Upper lobe of left lung (tissue), 6 donors: Measurements from ENCODE around the gene SMIM20. TPM values are rescaled to one million over a fixed set of nuclear protein-coding genes. Genes with fewer than 3 reads are reported as not detected.

ENCODE experiments used
- ATAC-seq, 2 donors: fragments of 200-7000 bp; cut with Tn5 transposase; one replicate each; pipeline ENCODE4 v1.9.1; 2022; ENCODE audit warnings: mild to moderate bottlenecking in 2 of 2, moderate library complexity in 2 of 2; ENCODE audit not compliant: low FRiP score in 2 of 2
- DNase-seq, 2 donors: peaks; one replicate each; pipeline ENCODE4 v3.0.0-alpha.2; 2019 to 2020
- H3K27ac ChIP-seq, 4 donors: fragments of 200-600 bp; sonication (generic); one replicate each; pipeline ENCODE4 v1.5.1; 2016 to 2019
- H3K27me3 ChIP-seq, 4 donors: fragments of 200-600 bp; sonication (generic); one replicate each; pipeline ENCODE4 v1.5.1; 2017 to 2019
- H3K36me3 ChIP-seq, 4 donors: fragments of 200-600 bp; sonication (generic); one replicate each; pipeline ENCODE4 v1.5.1; 2016 to 2019
- H3K4me1 ChIP-seq, 4 donors: fragments of 200-600 bp; sonication (generic); one replicate each; pipeline ENCODE4 v1.5.1; 2018 to 2019
- H3K4me3 ChIP-seq, 4 donors: fragments of 200-600 bp; sonication (generic); one replicate each; pipeline ENCODE4 v1.5.1; 2017 to 2019; ENCODE audit warnings: mild to moderate bottlenecking in 2 of 4, moderate library complexity in 1 of 4
- H3K9me3 ChIP-seq, 4 donors: fragments of 200-600 bp; sonication (generic); one replicate each; pipeline ENCODE4 v1.5.1; 2018 to 2019
- EP300 ChIP-seq, 4 donors: sonication (generic); formaldehyde crosslinking; IDR thresholded peaks; one replicate each; pipeline ENCODE4 v1.5.1; 2017; ENCODE audit warnings: antibody characterized with exemption in 4 of 4, control low read depth in 2 of 4
- POLR2A ChIP-seq, 4 donors: fragments of 450-650 bp; IDR thresholded peaks; one replicate each; pipeline ENCODE4 v1.5.1; 2016 to 2017; ENCODE audit warnings: antibody characterized with exemption in 4 of 4, mild to moderate bottlenecking in 2 of 4
- POLR2AphosphoS5 ChIP-seq, 2 donors: sonication (generic); formaldehyde crosslinking; IDR thresholded peaks; one replicate each; pipeline ENCODE4 v1.5.1; 2017; ENCODE audit warnings: antibody characterized with exemption in 2 of 2
- WGBS, 2 donors: methylation state at CpG; one replicate each; pipeline ENCODE4 v1.1.5; 2017 to 2018; 5-methylcytosine and 5-hydroxymethylcytosine counted together
- total RNA-seq, 6 donors: library from RNA; depleted of rRNA in 4 of 6; stranded (reverse); fragments of >200 nt in 4 of 6; gene quantifications; one replicate each; pipeline versions ENCODE4 v1.1.0 to v1.2.1, GENCODE V29; 2016 to 2021
- TF ChIP-seq, protein P1 (sequence below), 6 experiments: fragments of 450-650 bp in 4 of 6; fragments of 200-600 bp in 2 of 6; sonication (generic) in 2 of 6; IDR thresholded peaks; one replicate each; pipeline ENCODE4 v1.5.1; 2016 to 2019; ENCODE audit warnings: antibody characterized with exemption in 6 of 6
- donor health status: DM: no; HTN: no; CAD: no; lungs with moderate emphysema.
- donor health status: DM: no; HTN: yes; CAD: no; lungs with severe emphysema.

SMIM20 gene
- total RNA-seq, 6 donors from 2014 or later = 7.5 to 33.4 (median 20.8) TPM

DNA sequence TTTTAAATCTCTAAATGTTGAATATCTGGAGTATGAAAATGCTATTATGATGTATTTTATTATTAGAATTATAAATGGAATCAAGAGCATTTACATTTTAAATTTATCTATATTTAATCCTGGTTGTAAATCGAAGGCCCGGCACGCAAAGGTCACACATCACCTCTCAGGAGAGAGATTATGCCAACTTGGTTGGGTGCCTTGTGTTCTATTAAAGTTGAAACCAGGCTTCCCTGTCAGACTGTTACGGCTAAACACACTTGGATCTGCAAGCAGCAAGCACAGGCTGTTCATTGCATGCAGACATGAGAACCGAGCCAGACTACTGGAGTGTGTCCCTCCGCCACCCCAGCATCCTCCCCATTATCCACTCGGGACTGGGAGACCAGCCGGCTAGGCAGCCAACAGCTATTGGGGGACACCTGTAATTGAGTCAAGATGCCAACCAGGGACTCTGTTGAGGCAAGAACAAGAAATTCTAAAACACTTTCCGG lies 34.9 kb upstream of the SMIM20 start:
- H3K4me3 ChIP-seq = no peak overlapping the region
- H3K9me3 ChIP-seq = no peaks in the 10 kb centered on the region
- ATAC-seq = no peak
- H3K36me3 ChIP-seq = no peaks in the 10 kb centered on the region
- H3K27ac ChIP-seq = no peak overlapping the region
- no peaks in the 10 kb centered on the region for H3K27me3 ChIP-seq
- TF ChIP-seq POLR2A (IDR thresholded peaks at IDR 0.05) (no peak), EP300 (IDR thresholded peaks at IDR 0.05) (no peak), POLR2AphosphoS5 (IDR thresholded peaks at IDR 0.05) (no peak)
- TF ChIP-seq, protein P1, sequence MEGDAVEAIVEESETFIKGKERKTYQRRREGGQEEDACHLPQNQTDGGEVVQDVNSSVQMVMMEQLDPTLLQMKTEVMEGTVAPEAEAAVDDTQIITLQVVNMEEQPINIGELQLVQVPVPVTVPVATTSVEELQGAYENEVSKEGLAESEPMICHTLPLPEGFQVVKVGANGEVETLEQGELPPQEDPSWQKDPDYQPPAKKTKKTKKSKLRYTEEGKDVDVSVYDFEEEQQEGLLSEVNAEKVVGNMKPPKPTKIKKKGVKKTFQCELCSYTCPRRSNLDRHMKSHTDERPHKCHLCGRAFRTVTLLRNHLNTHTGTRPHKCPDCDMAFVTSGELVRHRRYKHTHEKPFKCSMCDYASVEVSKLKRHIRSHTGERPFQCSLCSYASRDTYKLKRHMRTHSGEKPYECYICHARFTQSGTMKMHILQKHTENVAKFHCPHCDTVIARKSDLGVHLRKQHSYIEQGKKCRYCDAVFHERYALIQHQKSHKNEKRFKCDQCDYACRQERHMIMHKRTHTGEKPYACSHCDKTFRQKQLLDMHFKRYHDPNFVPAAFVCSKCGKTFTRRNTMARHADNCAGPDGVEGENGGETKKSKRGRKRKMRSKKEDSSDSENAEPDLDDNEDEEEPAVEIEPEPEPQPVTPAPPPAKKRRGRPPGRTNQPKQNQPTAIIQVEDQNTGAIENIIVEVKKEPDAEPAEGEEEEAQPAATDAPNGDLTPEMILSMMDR (IDR thresholded peaks at IDR 0.05) = no peak
- WGBS, 2 donors = 87 to 94% methylated on average over 9 of the region's 9 CpGs
- H3K4me1 ChIP-seq = peaks cover 0 to 6% (median 1%) of the 10 kb centered on the region in 4 donors
- DNase-seq = no peak

DNA sequence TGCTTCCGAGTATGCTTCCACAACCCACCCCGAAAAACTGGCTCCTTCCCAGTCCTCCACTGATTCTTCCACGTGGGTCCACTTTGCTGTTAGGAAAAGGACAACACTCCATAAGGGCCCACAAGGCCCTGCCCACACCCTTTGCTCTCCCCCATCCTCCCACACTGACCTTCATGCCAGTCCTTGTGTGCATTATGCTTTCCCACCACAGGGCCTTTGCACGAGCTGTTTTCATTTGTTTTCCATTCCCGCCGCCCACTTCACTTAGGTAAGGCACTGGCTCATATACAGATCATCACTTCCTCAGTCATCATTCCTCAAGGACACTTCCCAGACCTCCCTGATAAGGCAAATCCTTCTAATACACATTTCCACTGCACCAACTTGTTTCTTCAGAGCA lies 34.4 kb upstream of the SMIM20 start:
- TF ChIP-seq, protein P1 (IDR thresholded peaks at IDR 0.05) = no peak
- no peak for TF ChIP-seq POLR2AphosphoS5 (IDR thresholded peaks at IDR 0.05)
- TF ChIP-seq EP300 (IDR thresholded peaks at IDR 0.05) = no peak
- TF ChIP-seq POLR2A (IDR thresholded peaks at IDR 0.05) = no peak
- Histone ChIP-seq H3K4me3 (no peak overlapping the region), H3K27ac (no peak overlapping the region), H3K4me1 (peaks cover 0 to 7% (median 4%) of the 10 kb centered on the region in 4 donors), H3K36me3 (no peaks in the 10 kb centered on the region), H3K27me3 (no peaks in the 10 kb centered on the region), H3K9me3 (no peaks in the 10 kb centered on the region)
- no peak for DNase-seq
- 88 to 89% methylated on average over 6 of the region's 6 CpGs for WGBS, 2 donors
- ATAC-seq = no peak

DNA sequence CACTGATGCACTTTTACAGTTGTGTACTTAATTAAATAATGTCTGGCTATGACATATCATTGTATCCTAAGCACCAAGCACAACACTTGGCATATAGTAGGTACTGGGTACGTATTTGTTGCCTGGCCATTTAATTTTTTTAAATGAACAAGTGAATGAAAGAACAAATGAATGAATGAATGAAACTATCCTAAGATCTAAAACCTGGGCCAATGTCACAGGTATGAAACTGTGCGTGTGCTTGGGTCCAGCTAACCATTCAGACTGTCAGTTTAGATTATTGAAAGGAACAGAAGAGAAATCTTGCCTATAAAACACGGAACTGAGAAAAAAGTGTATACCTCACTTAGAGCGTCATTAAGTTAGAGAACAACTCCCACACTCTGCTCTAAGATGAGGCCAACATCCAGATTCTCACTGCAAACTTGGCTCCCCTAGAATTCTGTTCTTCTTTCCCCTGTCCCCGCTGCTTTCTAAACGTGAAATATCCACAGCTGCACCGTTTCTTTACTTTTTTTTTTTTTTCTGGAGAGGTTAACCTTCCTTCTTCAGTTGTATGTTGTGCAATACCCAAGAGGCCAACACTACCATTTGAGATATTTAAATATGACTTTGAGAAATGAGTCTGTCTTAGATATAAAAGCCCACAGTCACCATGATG lies 33.9 kb upstream of the SMIM20 start:
- DNase-seq = no peak
- Histone ChIP-seq H3K9me3 (no peaks in the 10 kb centered on the region), H3K36me3 (no peaks in the 10 kb centered on the region), H3K27me3 (no peaks in the 10 kb centered on the region), H3K4me1 (peaks cover 0 to 8% (median 7%) of the 10 kb centered on the region in 4 donors), H3K27ac (no peak overlapping the region), H3K4me3 (no peak overlapping the region)
- ATAC-seq = peak in 1 of 2 donors; percentile 52
- WGBS, 2 donors = 44 to 47% methylated on average over 7 of the region's 7 CpGs
- TF ChIP-seq POLR2AphosphoS5 (IDR thresholded peaks at IDR 0.05) (no peak), POLR2A (IDR thresholded peaks at IDR 0.05) (no peak), EP300 (IDR thresholded peaks at IDR 0.05) (no peak)
- TF ChIP-seq, protein P1 (IDR thresholded peaks at IDR 0.05) = no peak

DNA sequence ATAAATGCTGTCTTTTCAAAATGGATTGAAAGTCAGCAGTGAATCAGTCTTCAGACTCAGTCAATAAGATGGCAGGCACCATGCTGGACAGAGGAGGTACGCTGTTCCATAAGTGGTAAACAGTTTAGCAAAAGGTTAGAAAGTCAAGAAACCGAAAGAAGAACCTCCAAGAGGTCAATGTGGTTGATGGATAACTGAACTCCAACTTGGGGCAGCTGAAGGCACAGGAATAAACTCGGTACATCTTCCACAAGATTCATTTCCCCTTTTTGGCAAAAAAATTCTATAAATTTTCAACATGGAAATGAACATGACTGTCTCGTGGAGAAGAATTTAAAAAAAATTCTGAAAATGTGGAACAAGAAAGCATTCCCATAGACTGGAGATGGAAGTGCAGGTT lies 32.8 kb upstream of the SMIM20 start:
- no peaks in the 10 kb centered on the region for H3K36me3 ChIP-seq
- no peak overlapping the region for H3K4me3 ChIP-seq
- ATAC-seq (no peak), DNase-seq (no peak)
- H3K4me1 ChIP-seq = peaks cover 0 to 8% (median 7%) of the 10 kb centered on the region in 4 donors
- TF ChIP-seq, protein P1 (IDR thresholded peaks at IDR 0.05) = no peak
- TF ChIP-seq POLR2AphosphoS5 (IDR thresholded peaks at IDR 0.05) = no peak
- no peak for TF ChIP-seq POLR2A (IDR thresholded peaks at IDR 0.05)
- no peak for TF ChIP-seq EP300 (IDR thresholded peaks at IDR 0.05)
- no peaks in the 10 kb centered on the region for H3K9me3 ChIP-seq
- no peak overlapping the region for H3K27ac ChIP-seq
- WGBS, 2 donors = 64 to 81% methylated on average over 4 of the region's 4 CpGs
- H3K27me3 ChIP-seq = no peaks in the 10 kb centered on the region

DNA sequence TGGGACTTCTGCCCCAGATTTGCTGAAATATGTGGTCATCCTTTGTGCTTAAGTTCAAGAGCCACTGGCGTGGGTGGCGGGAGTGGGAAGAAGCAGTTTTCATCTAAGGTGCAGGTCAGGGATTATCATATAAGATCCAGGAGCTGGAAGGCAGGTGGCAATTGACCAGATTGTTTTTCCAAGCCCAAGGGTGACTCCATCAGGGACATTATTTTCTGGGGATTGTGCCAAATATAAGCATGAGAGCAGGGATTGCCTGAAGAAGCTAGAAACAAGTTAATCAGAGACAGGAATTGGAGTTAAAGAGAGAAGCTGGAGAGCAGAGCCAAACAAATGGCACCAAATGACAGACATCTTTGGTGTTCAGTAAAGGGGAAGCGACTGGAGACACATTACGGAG lies 31.8 kb upstream of the SMIM20 start:
- DNase-seq = no peak
- no peaks in the 10 kb centered on the region for H3K27me3 ChIP-seq
- 86 to 96% methylated on average over 4 of the region's 4 CpGs for WGBS, 2 donors

More for the DNA sequence above, 31.8 kb upstream of the SMIM20 start:
- TF ChIP-seq EP300 (IDR thresholded peaks at IDR 0.05) (no peak), POLR2AphosphoS5 (IDR thresholded peaks at IDR 0.05) (no peak)
- ATAC-seq = no peak
- Histone ChIP-seq H3K27ac (no peak overlapping the region), H3K4me1 (peaks cover 4 to 8% (median 7%) of the 10 kb centered on the region in 4 donors), H3K36me3 (no peaks in the 10 kb centered on the region), H3K9me3 (no peaks in the 10 kb centered on the region), H3K4me3 (no peak overlapping the region)
